ENCODE data around the gene ANKS6. TPM values are rescaled to one million over a fixed set of nuclear protein-coding genes. Genes with fewer than 3 reads are reported as not detected.

The ANKS6 gene
- total RNA-seq, 1 experiment from 2014 or later = 39.2 TPM

- no TSS peak for BruUV-seq (replicated peaks)
- RAD21 ChIA-PET (ENCODE audit: low non-redundant PET in 1 of 2, low total read pairs in 2 of 2, uncharacterized antibody in 2 of 2, unreplicated experiment in 2 of 2) = no interaction called here
Observed at GRCh38 chr9:98720402-98720801, 76.0 kb downstream of the ANKS6 start.

More at GRCh38 chr9:98720402-98720801, 76.0 kb downstream of the ANKS6 start:
- H3K9me3 ChIP-seq (ENCODE audit: control insufficient read depth in 1 of 2, insufficient read depth in 1 of 2, low read depth in 1 of 2, low read length in 2 of 2) = no peaks in the 10 kb centered on the region
- no peak overlapping the region for H3K4me2 ChIP-seq (ENCODE audit: low read length)
- H3K27me3 ChIP-seq (ENCODE audit: insufficient read depth, low read length) = peaks cover 33% of the 10 kb centered on the region
- H3K4me3 ChIP-seq (replicated peaks in 1 of 2; ENCODE audit: low read depth in 1 of 2, low read length in 2 of 2) = no peak overlapping the region
- ChIA-PET POLR2A (no interaction called here), CTCF (no interaction called here)
- no peak overlapping the region for H3K9ac ChIP-seq (ENCODE audit: low read length)
- H4K20me1 ChIP-seq (ENCODE audit: insufficient read depth) = no peaks in the 10 kb centered on the region
- no peak overlapping the region for H3K27ac ChIP-seq (ENCODE audit: low read depth, low read length)
- H2AFZ ChIP-seq (ENCODE audit: low read depth, low read length, poor library complexity, severe bottlenecking) = no peak overlapping the region
- TF ChIP-seq EZH2phosphoT487 (IDR thresholded peaks at IDR 0.05; ENCODE audit: borderline replicate concordance) = no peak
- TF ChIP-seq EGR1 (IDR thresholded peaks at IDR 0.05; ENCODE audit: low read depth) = no peak
- no peak for TF ChIP-seq CEBPB (IDR thresholded peaks at IDR 0.05; ENCODE audit: low read depth)
- TF ChIP-seq CTCF (IDR thresholded peaks at IDR 0.05 in 2 of 3, conservative IDR thresholded peaks at IDR 0.05 in 1 of 3; ENCODE audit: borderline replicate concordance in 1 of 3, insufficient read depth in 1 of 3, low read depth in 2 of 3, low read length in 2 of 3) = no peak
- no peak for TF ChIP-seq YY1 (IDR thresholded peaks at IDR 0.05; ENCODE audit: extremely low read depth, insufficient replicate concordance, low read depth, low read length)
- no peak for TF ChIP-seq ZFX (IDR thresholded peaks at IDR 0.05)
- TF ChIP-seq MAX (IDR thresholded peaks at IDR 0.05) = no peak
- H3K36me3 ChIP-seq (ENCODE audit: control insufficient read depth in 1 of 2, insufficient read depth in 2 of 2, low read length in 2 of 2) = no peaks in the 10 kb centered on the region
- no peaks in the 10 kb centered on the region for H3K4me1 ChIP-seq (ENCODE audit: control insufficient read depth in 1 of 2, insufficient read depth in 2 of 2, low read length in 2 of 2)
- ATAC-seq (no peak), DNase-seq (ENCODE audit: low read depth, low spot score) (no peak)
- H3K79me2 ChIP-seq (ENCODE audit: insufficient read depth, low read length) = no peaks in the 10 kb centered on the region
- intact Hi-C loops (cut with micrococcal nuclease) = no loop called here
- H3K9me2 ChIP-seq (ENCODE audit: insufficient read depth) = no peaks in the 10 kb centered on the region

All from HCT116 (cell line).